ENCODE measurements around the gene SNTG2. TPM values are rescaled to one million over a fixed set of nuclear protein-coding genes. Genes with fewer than 3 reads are reported as not detected.

Gene SNTG2
- polyA plus RNA-seq, 1 experiment = 0.06 TPM

DNA sequence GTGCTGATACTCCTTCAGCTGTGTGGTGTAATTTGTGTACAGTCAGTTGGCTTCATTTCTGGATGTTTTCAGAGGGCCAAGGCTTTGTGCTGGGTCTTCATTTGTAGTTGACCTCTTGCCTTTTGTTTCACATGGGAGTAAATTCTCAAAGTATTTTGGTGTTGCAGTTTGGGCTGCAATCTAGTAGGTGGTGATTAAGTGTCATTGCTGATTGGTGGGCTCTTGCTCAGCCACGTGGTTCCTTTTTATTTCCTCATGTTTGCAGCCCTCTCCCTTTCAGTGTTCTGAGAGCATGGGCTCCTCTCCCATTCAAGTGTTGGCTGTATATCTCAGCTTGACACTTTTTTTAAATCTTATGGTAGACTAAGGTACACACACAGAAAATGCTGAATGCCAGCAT is 96.8 kb downstream of the SNTG2 start:
- POLR2A ChIA-PET = no interaction called here

GRCh38 chr2:1049691-1050090 is 99.0 kb downstream of the SNTG2 start:
- DNase-seq (ENCODE audit: low read depth, low spot score) = no peak
- CTCF ChIA-PET = interaction anchor here (1.4 kb wide), 1 partner anchor 10 kb away, joined by 3 read pairs; no protein-coding TSS in a partner anchor

More for the DNA sequence above, 96.8 kb downstream of the SNTG2 start:
- H3K27ac ChIP-seq (ENCODE audit: low read depth, low read length) = no peak overlapping the region
- no peak overlapping the region for H3K4me3 ChIP-seq (ENCODE audit: low read depth, low read length)
- TF ChIP-seq CTCF (IDR thresholded peaks at IDR 0.05; ENCODE audit: low read depth, low read length) = 0 out of 2 replicates have a peak, but pooled peaks have one; percentile 19
- CTCF ChIA-PET = interaction anchor here (0.8 kb wide), 1 partner anchor 770 kb away, joined by 3 read pairs; no protein-coding TSS in a partner anchor
- no peaks in the 10 kb centered on the region for H3K9me3 ChIP-seq (ENCODE audit: control insufficient read depth, insufficient read depth, low read length)
- no peak for DNase-seq (ENCODE audit: low read depth, low spot score)
- H3K27me3 ChIP-seq (ENCODE audit: control insufficient read depth, insufficient read depth, low read length) = no peaks in the 10 kb centered on the region

DNA sequence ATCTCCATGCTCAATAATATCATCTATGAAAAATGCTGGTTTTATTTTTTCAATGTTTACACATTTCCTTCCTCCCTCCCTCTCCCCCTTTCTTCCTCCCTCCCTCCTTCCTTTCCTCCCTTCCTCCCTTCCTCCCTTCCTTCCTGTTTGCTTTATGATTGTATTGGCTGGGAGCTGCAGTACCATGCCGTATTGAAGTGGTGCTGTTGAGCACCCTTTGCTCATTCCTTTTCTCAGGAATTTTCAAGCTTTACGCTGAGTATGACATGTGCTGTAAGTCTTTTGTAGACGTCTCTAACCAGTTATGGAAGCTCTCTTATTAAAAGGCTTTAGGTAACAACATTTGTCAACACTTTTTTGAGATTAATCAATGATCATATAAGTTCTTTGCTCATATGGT is 100.4 kb downstream of the SNTG2 start:
- no peaks in the 10 kb centered on the region for H3K27me3 ChIP-seq (ENCODE audit: control insufficient read depth, insufficient read depth, low read length)
- CTCF ChIA-PET = interaction anchor here (0.6 to 1.7 kb wide), 6 partner anchors 8 to 803 kb away, joined by 3 to 6 read pairs (median 4); no protein-coding TSS in a partner anchor
- no peaks in the 10 kb centered on the region for H3K9me3 ChIP-seq (ENCODE audit: control insufficient read depth, insufficient read depth, low read length)
- peak; percentile 52 for TF ChIP-seq CTCF (IDR thresholded peaks at IDR 0.05; ENCODE audit: low read depth, low read length)
- H3K4me3 ChIP-seq (ENCODE audit: low read depth, low read length) = no peak overlapping the region
- POLR2A ChIA-PET = no interaction called here
- no peak overlapping the region for H3K27ac ChIP-seq (ENCODE audit: low read depth, low read length)
- DNase-seq (ENCODE audit: low read depth, low spot score) = no peak

More at GRCh38 chr2:1049691-1050090, 99.0 kb downstream of the SNTG2 start:
- Histone ChIP-seq H3K9me3 (ENCODE audit: control insufficient read depth, insufficient read depth, low read length) (no peaks in the 10 kb centered on the region), H3K27ac (ENCODE audit: low read depth, low read length) (no peak overlapping the region), H3K4me3 (ENCODE audit: low read depth, low read length) (no peak overlapping the region), H3K27me3 (ENCODE audit: control insufficient read depth, insufficient read depth, low read length) (no peaks in the 10 kb centered on the region)
- POLR2A ChIA-PET = no interaction called here
- TF ChIP-seq CTCF (IDR thresholded peaks at IDR 0.05; ENCODE audit: low read depth, low read length) = no peak

- Histone ChIP-seq H3K4me3 (ENCODE audit: low read depth, low read length) (no peak overlapping the region), H3K27ac (ENCODE audit: low read depth, low read length) (peak overlapping the region; percentile 55), H3K9me3 (ENCODE audit: control insufficient read depth, insufficient read depth, low read length) (peaks cover 2% of the 10 kb centered on the region; the same call in 1 of the 2 replicates), H3K27me3 (ENCODE audit: control insufficient read depth, insufficient read depth, low read length) (no peaks in the 10 kb centered on the region)
- DNase-seq (ENCODE audit: low read depth, low spot score) = peak; percentile 38
- ChIA-PET POLR2A (no interaction called here), CTCF (no interaction called here)
- TF ChIP-seq CTCF (IDR thresholded peaks at IDR 0.05; ENCODE audit: low read depth, low read length) = no peak
Measured at GRCh38 chr2:1052771-1053191, 102.1 kb downstream of the SNTG2 start.

- DNase-seq (ENCODE audit: low read depth, low spot score) = no peak
- no peaks in the 10 kb centered on the region for H3K27me3 ChIP-seq (ENCODE audit: control insufficient read depth, insufficient read depth, low read length)
- ChIA-PET CTCF (interaction anchor here (0.8 kb wide), 1 partner anchor 18 kb away, joined by 4 read pairs; no protein-coding TSS in a partner anchor), POLR2A (no interaction called here)
- H3K27ac ChIP-seq (ENCODE audit: low read depth, low read length) = no peak overlapping the region
- no peak for TF ChIP-seq CTCF (IDR thresholded peaks at IDR 0.05; ENCODE audit: low read depth, low read length)
- peaks cover 2% of the 10 kb centered on the region; the same call in 1 of the 2 replicates for H3K9me3 ChIP-seq (ENCODE audit: control insufficient read depth, insufficient read depth, low read length)
- H3K4me3 ChIP-seq (ENCODE audit: low read depth, low read length) = no peak overlapping the region
Measured at GRCh38 chr2:1053786-1054185, 103.1 kb downstream of the SNTG2 start.
